ENCODE measurements around the gene AKAP13.
"Not testable (repeated sequence)": the region's sequence is repeated elsewhere in the genome, so short reads cannot be mapped to it uniquely, and the experiment has no call there.

The AKAP13 gene

GRCh38 chr15:85580879-85581278, 200.5 kb downstream of the AKAP13 start:
- DNase-seq = peak; percentile 64 to 78

- peak; percentile 66 to 68 for DNase-seq
Observed at GRCh38 chr15:85581495-85581894, 201.1 kb downstream of the AKAP13 start.

GRCh38 chr15:85582131-85583079, 202.0 kb downstream of the AKAP13 start:
- peak; percentile 72 to 78 for DNase-seq

- peak; percentile 54 to 59 for DNase-seq
Observed at GRCh38 chr15:85583442-85583841, 203.0 kb downstream of the AKAP13 start.

- DNase-seq = peak; percentile 66 to 78
Observed at GRCh38 chr15:85583923-85584390, 203.6 kb downstream of the AKAP13 start.

- peak in 1 of 2 donors; percentile 51 for DNase-seq
Observed at GRCh38 chr15:85584872-85585271, 204.5 kb downstream of the AKAP13 start.

DNA sequence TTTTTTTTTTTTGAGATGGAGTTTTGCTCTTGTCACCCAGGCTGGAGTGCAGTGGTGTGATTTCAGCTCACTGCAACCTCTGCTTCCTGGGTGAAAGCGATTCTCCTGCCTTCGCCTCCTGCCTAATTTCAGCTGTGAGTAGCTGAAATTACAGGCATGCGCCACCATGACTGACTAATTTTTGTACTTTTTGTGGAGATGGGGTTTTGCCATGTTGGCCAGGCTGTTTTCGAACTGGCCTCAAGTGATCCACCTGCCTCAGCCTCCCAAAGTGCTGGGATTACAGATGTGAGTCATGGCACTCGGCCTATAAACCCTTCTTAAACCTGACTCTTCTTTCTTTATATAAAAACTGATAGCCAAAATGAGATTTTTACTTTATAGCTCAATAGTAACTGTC, 205.8 kb downstream of the AKAP13 start:
- not testable (repeated sequence) for DNase-seq

DNA sequence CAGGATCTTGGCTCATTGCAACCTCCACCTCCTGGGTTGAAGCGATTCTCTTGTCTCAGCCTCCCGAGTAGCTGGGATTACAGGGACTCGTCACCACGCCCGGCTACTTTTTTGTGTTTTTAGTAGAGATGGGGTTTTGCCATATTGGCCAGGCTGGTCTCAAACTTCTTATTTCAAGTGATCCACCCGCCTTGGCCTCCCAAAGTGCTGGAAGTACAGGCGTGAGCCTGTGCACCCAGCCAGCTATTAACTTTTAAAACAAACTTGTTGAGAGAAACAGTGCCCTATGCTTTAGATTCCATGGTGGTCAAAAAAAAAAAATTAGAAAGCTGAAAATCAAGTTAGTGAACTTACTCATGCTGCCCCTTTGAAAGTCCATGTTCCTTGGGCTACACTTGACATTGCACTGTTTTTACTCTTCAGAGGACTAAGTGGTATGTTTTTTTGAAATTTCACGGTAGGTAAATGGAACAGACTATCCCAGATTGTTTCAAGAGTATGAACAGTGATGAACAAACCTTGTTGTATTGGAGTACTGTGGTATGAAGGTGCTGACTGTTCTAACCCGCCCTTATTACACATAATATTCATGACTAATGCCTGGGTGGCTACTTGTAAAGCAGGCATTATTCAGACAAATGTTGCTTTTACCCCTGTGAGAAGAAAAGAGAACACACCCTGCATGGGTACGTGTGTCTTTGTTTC, 207.5 kb downstream of the AKAP13 start:
- no peak for DNase-seq

GRCh38 chr15:85588677-85589076, 208.3 kb downstream of the AKAP13 start:
- no peak for DNase-seq

DNA sequence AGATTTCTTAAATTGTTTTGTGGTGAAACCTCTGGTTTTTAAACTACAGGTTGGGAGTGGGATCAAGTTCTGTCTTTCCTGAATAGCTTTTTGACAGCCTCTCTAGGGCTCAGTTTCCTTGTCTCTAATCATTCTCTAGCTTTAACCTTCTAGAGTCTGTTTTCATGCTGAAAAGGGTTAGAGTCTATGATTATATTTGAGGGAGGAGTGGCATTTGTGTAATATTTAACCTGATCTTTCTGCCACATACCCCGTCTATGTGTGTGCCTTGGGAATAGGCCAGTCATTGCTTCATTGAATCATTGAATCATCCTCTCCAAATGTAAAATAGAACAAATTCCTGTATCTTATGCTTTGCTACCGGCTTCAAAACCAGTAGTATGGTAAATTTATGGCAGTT, 209.4 kb downstream of the AKAP13 start:
- DNase-seq = no peak

DNA sequence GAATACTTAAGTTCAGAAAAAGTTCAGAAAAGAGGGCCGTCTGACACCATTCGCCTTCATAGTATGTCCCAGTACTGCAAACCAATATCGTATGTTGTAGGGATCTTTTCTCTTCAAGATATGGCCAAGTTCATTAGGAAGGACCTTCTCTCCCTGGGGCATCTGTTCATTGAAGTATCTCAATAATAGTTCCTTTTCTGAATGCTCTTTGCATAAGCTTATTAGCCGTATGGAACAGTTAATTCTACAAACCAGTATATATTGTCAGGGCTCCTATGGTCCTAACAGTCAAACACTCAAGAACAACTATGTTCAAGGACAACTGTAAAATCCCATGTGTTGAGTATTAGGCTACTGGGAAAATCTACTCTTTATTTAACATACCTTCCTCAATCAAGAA, 211.2 kb downstream of the AKAP13 start:
- DNase-seq = no peak

GRCh38 chr15:85592148-85592547, 211.7 kb downstream of the AKAP13 start:
- no peak for DNase-seq

DNA sequence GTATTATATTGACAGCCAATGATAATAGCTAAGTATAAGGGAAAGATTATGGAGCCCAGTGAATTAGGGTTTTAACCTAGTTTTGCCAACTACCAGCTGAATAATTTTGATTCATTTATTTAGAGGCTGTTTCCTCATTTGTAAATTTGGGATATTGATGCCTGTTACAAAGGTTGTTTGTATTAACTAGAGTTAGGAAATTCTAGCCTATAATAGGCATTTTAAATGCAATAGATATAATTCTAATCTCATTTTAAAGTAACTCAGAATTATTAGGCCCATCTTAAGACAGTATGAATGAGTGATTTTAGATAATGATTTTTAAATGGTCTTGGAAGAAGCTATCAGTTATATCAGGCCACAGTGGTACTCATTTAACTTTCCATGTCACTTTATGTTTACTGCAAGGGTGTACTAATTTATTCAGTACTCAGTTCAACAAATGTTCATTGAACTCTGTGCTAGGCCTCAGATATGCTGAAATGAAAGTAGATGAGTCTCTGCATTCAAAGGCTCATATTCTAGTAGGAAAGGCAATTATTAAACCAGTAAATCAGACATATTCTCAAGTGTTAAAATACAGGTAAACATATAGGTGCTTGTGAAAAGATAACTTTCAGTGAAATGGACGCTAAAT, 213.5 kb downstream of the AKAP13 start:
- no peak for DNase-seq

- DNase-seq = no peak
Observed at GRCh38 chr15:85595804-85596536, 215.6 kb downstream of the AKAP13 start.

GRCh38 chr15:85597155-85597815, 216.9 kb downstream of the AKAP13 start:
- peak in 1 of 2 donors; percentile 49 for DNase-seq

GRCh38 chr15:85598219-85598618, 217.8 kb downstream of the AKAP13 start:
- DNase-seq = no peak

DNA sequence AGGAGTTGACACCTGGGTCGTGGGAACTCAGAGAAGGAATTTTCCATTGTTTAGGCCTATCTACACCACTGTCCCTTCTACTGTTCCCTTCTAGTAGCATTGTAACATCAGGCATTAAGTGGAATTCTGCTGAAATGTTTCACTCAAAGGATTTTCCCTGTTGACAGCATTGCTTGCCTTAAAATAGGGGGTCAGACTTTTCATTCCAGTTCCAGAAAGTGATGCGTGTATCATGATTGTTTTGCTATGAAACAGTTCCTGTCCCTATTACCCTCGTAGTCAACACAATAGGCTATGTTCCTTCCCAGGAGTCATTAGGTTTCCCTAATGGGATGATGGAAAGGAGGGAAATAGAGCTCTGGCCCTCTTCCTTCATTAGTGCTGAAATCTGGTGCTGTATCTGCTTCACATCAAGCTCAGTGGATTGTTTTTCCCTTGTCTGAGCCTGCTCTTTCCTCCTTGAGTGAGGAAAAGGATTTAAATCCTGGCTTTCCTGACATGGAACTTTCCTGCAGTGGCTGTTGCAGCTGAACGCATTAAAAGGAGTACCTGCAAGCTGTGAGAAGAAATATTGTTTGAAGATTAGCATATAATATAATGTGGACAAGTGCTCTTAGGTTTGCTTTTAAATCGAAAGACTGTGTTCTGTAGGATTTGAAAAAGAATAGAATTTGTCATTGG, 218.5 kb downstream of the AKAP13 start:
- no peak for DNase-seq

DNA sequence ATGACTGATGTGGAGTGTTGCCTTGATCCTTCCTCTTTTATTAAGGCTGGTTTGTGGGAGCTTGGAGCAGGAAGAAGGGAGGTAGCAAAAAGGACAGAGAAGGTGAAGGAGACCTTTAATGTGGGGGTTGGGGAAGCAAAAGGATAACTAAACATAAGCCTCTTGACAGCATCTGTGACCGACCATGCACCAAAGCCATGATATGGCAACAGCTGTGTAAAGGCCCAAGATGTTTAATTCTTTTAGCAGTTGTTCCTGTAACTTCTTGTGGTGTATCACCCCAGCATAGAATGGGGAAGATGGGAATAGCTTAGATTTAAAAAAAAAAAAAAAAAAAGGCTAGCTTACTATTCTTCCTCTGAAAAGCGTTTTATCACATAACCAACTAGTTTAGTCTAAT, 219.6 kb downstream of the AKAP13 start:
- no peak for DNase-seq

- DNase-seq = no peak
Observed at GRCh38 chr15:85603160-85603559, 222.8 kb downstream of the AKAP13 start.

GRCh38 chr15:85603703-85604102, 223.3 kb downstream of the AKAP13 start:
- no peak for DNase-seq

GRCh38 chr15:85604194-85604593, 223.8 kb downstream of the AKAP13 start:
- no peak for DNase-seq

Measured in CD4-positive, alpha-beta T cell treated with Interleukin-4 for 1 hour (primary cell).